Subcutaneous preadipocyte (primary cell): ENCODE results near the gene LCP1. TPM values are rescaled to one million over a fixed set of nuclear protein-coding genes. Genes with fewer than 3 reads are reported as not detected.

Experiments
- small RNA-seq: library from RNA; depleted of rRNA; stranded (forward); fragments of <200 nt; gene quantifications from one replicate; pipeline ENCODE3, GENCODE V24; 2012
- total RNA-seq: library from RNA; depleted of rRNA; stranded (reverse); fragments of >200 nt; gene quantifications from 2 replicates; pipeline ENCODE4 v1.2.3, GENCODE V29; 2012

The LCP1 gene
- total RNA-seq = 0.20 and 0.37 TPM in 2 replicates

GRCh38 chr13:46181840-46182490 is at the start of gene LCP1:
TSS of gene LCP1 (minus strand) at chr13:46182177. CDS start at chr13:46159662, 22,515 bp downstream.

GRCh38 chr13:46211483-46212351 is 29.7 kb upstream of the LCP1 start, which contains the start of gene LRRC63:
TSS of gene LRRC63 (plus strand) at chr13:46211928. CDS start at chr13:46213035, 1,107 bp downstream.

GRCh38 chr13:46104868-46105267 is 77.1 kb downstream of the LCP1 start, which contains the start of gene CPB2:
TSS of gene CPB2 (minus strand) at chr13:46105033. CDS start at chr13:46105009, 24 bp downstream.

Small RNA genes lying within 50 kb of the gene (small RNA-seq; reads per million reads assigned to genes)
- gene RN7SL288P = not detected

Other genes with a start within 250 kb of the LCP1 start
- 15.4 and 18.8 TPM in 2 replicates for gene ZC3H13, start 129.4 kb downstream of the LCP1 start, total RNA-seq
- gene CPB2, start 77.1 kb downstream of the LCP1 start, total RNA-seq = not detected in 2 replicates
- under 0.01 and 0.37 TPM in 2 replicates for gene LRRC63, start 29.8 kb upstream of the LCP1 start, total RNA-seq
- 0.59 and 8.5 TPM in 2 replicates for gene RUBCNL, start 205.1 kb upstream of the LCP1 start, total RNA-seq